Measurements from ENCODE around the gene AURKAIP1. TPM values are rescaled to one million over a fixed set of nuclear protein-coding genes. Genes with fewer than 3 reads are reported as not detected.

The AURKAIP1 gene
- total and polyA plus RNA-seq, 9 of the 15 experiments (the other 6 are each of a cell fraction or from before 2014, with no cell fraction given): 7.8 to 478 (median 92.0) TPM

- in situ Hi-C loops (cut with MboI) (no loop called here), intact Hi-C loops (cut with micrococcal nuclease) (no loop called here)
- ChIA-PET POLR2A (no interaction called here), CTCF (ENCODE audit: low intra/inter-chr PET ratio) (no interaction called here)
- peaks cover 10% of the 10 kb centered on the region; the same call in 2 of the 3 replicates for H3K79me2 ChIP-seq (ENCODE audit: control insufficient read depth, insufficient read depth, low read length)
- peak overlapping the region in 1 of 2 experiments; percentile 89; a peak in 1 of 4 replicates for H3K9ac ChIP-seq (ENCODE audit: insufficient read depth in 1 of 2, low read depth in 2 of 2, low read length in 2 of 2)
- peaks cover 24 to 94% of the 10 kb centered on the region in 2 experiments for H3K4me1 ChIP-seq (replicated peaks in 1 of 2; ENCODE audit: control insufficient read depth in 2 of 2, insufficient read depth in 2 of 2, low read length in 2 of 2)
- peaks cover 3% of the 10 kb centered on the region; the same call in 1 of the 2 replicates for H4K20me1 ChIP-seq (replicated peaks; ENCODE audit: control insufficient read depth, insufficient read depth, low read length)
- no peaks in the 10 kb centered on the region; a peak in 1 of 5 replicates for H3K27me3 ChIP-seq (ENCODE audit: control insufficient read depth in 2 of 2, insufficient read depth in 2 of 2, low read length in 2 of 2)
- H3K4me2 ChIP-seq (ENCODE audit: insufficient read depth, low read length): no peak overlapping the region
- FAIRE-seq (no peak), DNase-seq (ENCODE audit: extremely low read depth in 1 of 4, low spot score in 3 of 4) (no peak), ATAC-seq (no peak)
- no peaks in the 10 kb centered on the region for H3K36me3 ChIP-seq (ENCODE audit: control insufficient read depth, insufficient read depth, low read length)
- 0 out of 2 replicates have a peak, but pooled peaks cover 2% of the 10 kb centered on the region for H3K9me3 ChIP-seq (replicated peaks; ENCODE audit: control insufficient read depth, insufficient read depth, low read depth, low read length)
- BruUV-seq (replicated peaks): no TSS peak
- TF ChIP-seq ZBTB7A (IDR thresholded peaks at IDR 0.05; ENCODE audit: borderline replicate concordance, control insufficient read depth, low read depth, low read length) (0 out of 2 replicates have a peak, but pooled peaks have one; percentile 35), HMG20B (CRISPR knock-in tag; IDR thresholded peaks at IDR 0.05) (no peak)
- H3K27ac ChIP-seq (ENCODE audit: extremely low read depth, low read depth, low read length): no peak overlapping the region
- H2AFZ ChIP-seq (ENCODE audit: low read depth, low read length): no peak overlapping the region
- no peaks in the 10 kb centered on the region for H3K9me1 ChIP-seq (ENCODE audit: control insufficient read depth, insufficient read depth, low read length)
- 75% methylated on average over 2 of the region's 8 CpGs for WGBS (ENCODE audit: insufficient coverage, low coverage, missing lambda C conversion rate)
- H3K4me3 ChIP-seq: no peak overlapping the region
These were observed 18.7 kb downstream of the AURKAIP1 start for GRCh38 chr1:1356166-1356795.

GRCh38 chr1:1355416-1355815, 19.6 kb downstream of the AURKAIP1 start:
- intact Hi-C loops (cut with micrococcal nuclease) (no loop called here), in situ Hi-C loops (cut with MboI) (no loop called here)
- Histone ChIP-seq H3K9ac (ENCODE audit: insufficient read depth in 1 of 2, low read depth in 2 of 2, low read length in 2 of 2) (no peak overlapping the region), H3K4me3 (no peak overlapping the region), H3K27me3 (ENCODE audit: control insufficient read depth in 2 of 2, insufficient read depth in 2 of 2, low read length in 2 of 2) (no peaks in the 10 kb centered on the region), H3K27ac (ENCODE audit: extremely low read depth, low read depth, low read length) (no peak overlapping the region), H4K20me1 (replicated peaks; ENCODE audit: control insufficient read depth, insufficient read depth, low read length) (peaks cover 3% of the 10 kb centered on the region; the same call in 1 of the 2 replicates), H3K4me1 (replicated peaks in 1 of 2; ENCODE audit: control insufficient read depth in 2 of 2, insufficient read depth in 2 of 2, low read length in 2 of 2) (peaks cover 24 to 87% of the 10 kb centered on the region in 2 experiments), H3K9me3 (replicated peaks; ENCODE audit: control insufficient read depth, insufficient read depth, low read depth, low read length) (no peaks in the 10 kb centered on the region), H3K79me2 (ENCODE audit: control insufficient read depth, insufficient read depth, low read length) (peaks cover 10% of the 10 kb centered on the region; the same call in 2 of the 3 replicates), H3K4me2 (ENCODE audit: insufficient read depth, low read length) (no peak overlapping the region), H3K36me3 (ENCODE audit: control insufficient read depth, insufficient read depth, low read length) (no peaks in the 10 kb centered on the region), H3K9me1 (ENCODE audit: control insufficient read depth, insufficient read depth, low read length) (no peaks in the 10 kb centered on the region), H2AFZ (ENCODE audit: low read depth, low read length) (no peak overlapping the region)
- WGBS (ENCODE audit: insufficient coverage, low coverage, missing lambda C conversion rate): 88% methylated on average over 28 of the region's 52 CpGs
- ATAC-seq (no peak), FAIRE-seq (no peak), DNase-seq (ENCODE audit: extremely low read depth in 1 of 4, low spot score in 3 of 4) (no peak)
- no TSS peak for BruUV-seq (replicated peaks)
- ChIA-PET POLR2A (no interaction called here), CTCF (ENCODE audit: low intra/inter-chr PET ratio) (no interaction called here)
- TF ChIP-seq PCBP1 (IDR thresholded peaks at IDR 0.05; ENCODE audit: low read depth, low read length, poor library complexity, severe bottlenecking): peak; percentile 9
- TF ChIP-seq TFAM (CRISPR knock-in tag; conservative IDR thresholded peaks at IDR 0.05): no peak
- TF ChIP-seq E2F5 (CRISPR knock-in tag; IDR thresholded peaks at IDR 0.05): no peak
- TF ChIP-seq ZSCAN29 (IDR thresholded peaks at IDR 0.05): no peak
- TF ChIP-seq ZBTB43 (CRISPR knock-in tag; IDR thresholded peaks at IDR 0.05): no peak
- TF ChIP-seq ZNF766 (CRISPR knock-in tag; conservative IDR thresholded peaks at IDR 0.05): no peak
- TF ChIP-seq CEBPG (CRISPR knock-in tag; IDR thresholded peaks at IDR 0.05): no peak
- no peak for TF ChIP-seq CEBPG (tag; conservative IDR thresholded peaks at IDR 0.05 in 1 of 2, IDR thresholded peaks at IDR 0.05 in 1 of 2)
- TF ChIP-seq HBP1 (CRISPR knock-in tag; IDR thresholded peaks at IDR 0.05): no peak
- TF ChIP-seq RBFOX2 (IDR thresholded peaks at IDR 0.05; ENCODE audit: low read depth, low read length): 0 out of 2 replicates have a peak, but pooled peaks have one; percentile 5

Measured in K562 (cell line).